CD4-positive, alpha-beta T cell treated with Interleukin-4 for 4 hours (primary cell): ENCODE data around the gene WASL.

Experiments used
- DNase-seq: peaks from one replicate; pipeline ENCODE4 v3.0.0-alpha.2; 2020

The WASL gene

GRCh38 chr7:123687161-123687560 is 61.6 kb downstream of the WASL start:
- no peak for DNase-seq

DNA sequence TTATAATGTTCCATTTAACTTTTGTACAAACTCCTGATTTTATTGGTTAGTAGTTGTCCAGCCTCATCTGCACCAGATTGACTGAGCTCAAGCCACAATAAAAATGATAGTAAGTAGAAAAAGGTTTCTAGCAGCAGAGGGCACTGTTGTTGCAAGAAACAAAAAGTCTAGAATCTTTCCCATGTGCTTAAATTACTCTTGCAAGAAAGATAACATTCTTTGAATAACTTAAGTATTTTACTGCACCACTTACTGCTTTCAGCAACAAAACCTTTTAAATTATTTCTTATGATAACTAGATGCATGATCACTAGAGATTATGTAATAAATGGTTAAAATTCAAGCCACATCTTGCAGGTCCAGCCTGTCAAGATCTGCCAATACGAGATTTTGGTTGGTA is 66.1 kb downstream of the WASL start:
- peak; percentile 48 for DNase-seq

GRCh38 chr7:123681561-123681960 is 67.2 kb downstream of the WASL start:
- DNase-seq = no peak

- no peak for DNase-seq
These were observed 68.2 kb downstream of the WASL start for GRCh38 chr7:123680580-123680979.

GRCh38 chr7:123679614-123680013 is 69.2 kb downstream of the WASL start:
- no peak for DNase-seq

DNA sequence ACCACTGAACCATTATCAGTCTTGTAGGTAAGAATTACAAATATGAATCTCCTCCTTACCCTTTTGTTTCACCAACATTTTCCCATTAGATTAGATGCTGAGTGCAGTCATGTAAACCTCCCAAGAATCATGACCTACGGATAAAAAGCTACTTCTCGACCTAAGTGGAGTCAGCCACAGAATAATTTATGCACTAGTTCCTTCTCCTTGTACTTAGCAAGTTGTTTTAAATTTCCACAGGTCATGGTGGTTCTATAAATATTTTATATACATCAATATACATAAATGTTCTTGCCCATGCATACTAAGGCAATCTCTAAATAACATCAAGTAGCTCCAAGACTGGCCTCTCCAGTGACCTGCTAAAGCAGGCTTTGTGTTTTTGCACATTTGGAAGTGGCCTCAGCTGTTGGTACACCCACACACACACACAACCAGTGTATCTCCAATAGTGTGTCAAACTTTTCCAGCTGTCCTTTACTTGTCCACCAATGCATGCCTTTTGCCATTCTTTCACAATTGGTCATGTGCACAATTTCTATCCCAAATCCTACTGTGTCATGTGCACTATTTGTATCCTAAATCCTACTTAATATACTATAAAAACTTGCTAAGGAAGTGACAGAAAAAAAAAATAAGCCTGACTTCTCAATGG is 71.6 kb downstream of the WASL start:
- DNase-seq = no peak

- no peak for DNase-seq
These were observed 73.7 kb downstream of the WASL start for GRCh38 chr7:123675181-123675473.

DNA sequence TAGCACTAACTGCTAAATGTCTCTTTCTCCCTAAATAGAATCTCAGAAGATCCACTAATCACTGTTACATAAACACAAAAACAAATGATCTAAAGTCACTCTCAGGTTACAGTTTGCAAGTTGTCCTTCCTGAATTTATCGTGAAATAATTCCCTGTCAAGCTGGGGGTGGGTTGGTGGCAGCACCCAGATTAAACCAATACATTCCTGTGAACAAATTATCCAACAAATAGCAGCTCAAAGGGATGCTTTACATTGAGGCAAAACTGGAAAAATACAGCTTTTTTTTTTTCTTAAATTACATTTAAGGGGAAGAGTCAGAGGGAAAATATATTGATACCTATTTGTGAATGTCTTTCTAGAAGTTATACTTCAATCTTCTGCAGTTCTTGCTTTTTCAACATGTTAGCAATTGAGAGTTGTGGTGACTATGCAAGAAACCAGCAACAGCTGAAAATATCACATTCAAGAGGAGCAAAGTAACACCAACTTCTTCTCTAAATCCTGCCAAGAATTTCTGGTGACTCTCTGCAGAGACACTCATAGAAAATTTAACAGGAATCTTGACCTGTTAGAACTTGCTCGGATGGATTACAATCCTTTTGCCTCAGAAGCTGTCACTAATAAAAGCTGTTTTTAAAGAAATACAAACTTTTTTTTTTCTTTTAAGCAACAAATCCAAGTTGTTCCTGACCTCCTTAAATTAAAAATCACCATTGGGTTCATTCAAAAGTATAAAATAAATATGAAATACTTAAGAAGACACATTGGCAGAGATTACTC is 74.2 kb downstream of the WASL start:
- no peak for DNase-seq

GRCh38 chr7:123673752-123674398 is 74.9 kb downstream of the WASL start:
- DNase-seq = no peak

DNA sequence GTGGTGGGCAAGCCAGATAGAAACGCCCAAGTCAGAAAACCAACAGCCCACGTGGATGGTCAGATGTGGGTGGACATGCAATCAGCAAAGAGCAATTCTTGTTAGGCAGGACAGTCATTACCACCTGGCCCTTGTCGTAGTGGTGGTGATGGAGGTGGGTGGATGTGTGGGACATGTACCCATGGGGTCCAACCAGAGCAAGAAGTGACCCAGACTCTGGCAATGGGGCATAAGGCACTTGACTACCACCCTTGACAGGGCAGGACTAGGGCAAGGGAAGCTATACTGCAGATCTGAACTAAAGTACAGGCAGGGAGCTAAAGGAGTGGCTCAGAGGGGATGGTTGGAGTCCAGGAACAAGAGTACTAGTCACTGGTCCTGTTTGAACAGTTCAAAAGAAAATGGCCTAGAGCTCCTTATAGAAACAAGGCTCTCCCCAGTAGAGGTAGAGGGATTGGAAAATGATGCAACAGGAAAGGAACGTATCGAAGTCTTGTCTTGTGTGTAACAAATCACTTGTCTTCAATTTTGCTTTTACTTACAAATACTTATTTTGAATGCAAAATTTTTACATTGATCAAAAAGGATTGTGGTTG is 75.6 kb downstream of the WASL start:
- DNase-seq = no peak

- no peak for DNase-seq
These were observed 79.3 kb downstream of the WASL start for GRCh38 chr7:123669485-123669884.

GRCh38 chr7:123666492-123666891 is 82.3 kb downstream of the WASL start:
- no peak for DNase-seq

- no peak for DNase-seq
These were observed 82.9 kb downstream of the WASL start for GRCh38 chr7:123665896-123666295.

- no peak for DNase-seq
These were observed 83.6 kb downstream of the WASL start for GRCh38 chr7:123665157-123665556.

DNA sequence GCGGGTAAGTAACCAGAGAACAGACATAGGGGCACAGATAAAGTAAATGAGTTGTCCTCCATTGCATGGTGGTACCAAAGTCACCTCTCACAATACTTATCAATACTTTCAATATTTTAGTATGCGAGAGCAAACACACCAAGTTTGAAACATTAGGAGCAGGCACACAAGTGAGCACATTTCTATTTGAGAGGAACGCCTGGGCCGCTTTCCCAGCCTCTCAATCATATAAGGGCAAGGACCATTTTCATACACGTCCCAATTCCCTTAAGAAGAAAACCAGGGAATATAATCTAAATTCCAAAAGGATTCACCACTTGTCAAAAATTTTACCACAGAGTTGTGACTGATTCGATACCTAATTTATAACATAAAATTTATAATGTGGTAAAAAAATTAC is 85.6 kb downstream of the WASL start:
- DNase-seq = no peak

GRCh38 chr7:123662755-123663154 is 86.0 kb downstream of the WASL start:
- no peak for DNase-seq

- DNase-seq = no peak
These were observed 86.5 kb downstream of the WASL start for GRCh38 chr7:123662293-123662692.

- DNase-seq = no peak
These were observed 87.0 kb downstream of the WASL start for GRCh38 chr7:123661765-123662164.

GRCh38 chr7:123660514-123661354 is 88.1 kb downstream of the WASL start:
- DNase-seq = no peak

DNA sequence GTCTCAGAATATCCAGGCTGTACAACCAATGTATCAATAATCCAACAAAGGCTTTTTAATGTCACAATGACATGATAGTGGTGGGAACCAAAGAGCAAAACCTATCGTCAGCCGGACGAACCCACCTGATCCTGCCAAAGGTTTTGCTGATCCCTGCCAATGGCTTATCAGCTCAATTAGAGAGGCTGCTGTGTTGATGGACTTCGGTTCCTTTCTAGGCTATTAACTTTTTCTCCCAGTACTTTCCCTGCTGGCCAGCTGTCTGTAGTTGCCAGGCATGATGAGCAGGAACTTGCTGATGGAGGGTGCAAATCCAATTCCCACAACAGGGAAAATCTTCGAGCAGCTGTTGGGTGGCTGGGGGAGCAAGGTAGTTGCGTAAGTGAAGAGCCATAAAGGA is 90.8 kb downstream of the WASL start:
- DNase-seq = no peak

DNA sequence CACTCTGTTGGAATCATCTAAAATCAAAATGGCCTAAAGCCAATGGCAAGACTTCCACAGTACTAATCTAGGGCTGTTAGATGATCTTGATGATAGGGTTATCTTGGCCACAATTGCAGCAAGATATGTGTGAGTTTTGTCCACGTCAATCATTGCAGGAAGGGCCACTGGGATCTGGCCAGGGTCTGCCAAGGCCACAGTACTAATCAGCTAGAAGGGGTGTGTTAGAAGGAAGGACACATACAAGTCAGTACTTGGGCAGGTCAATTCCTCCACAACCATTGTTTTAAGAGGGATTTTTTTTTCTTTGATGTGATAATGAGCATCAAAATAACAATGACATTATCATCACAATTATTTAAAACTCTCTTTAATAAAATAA is 91.5 kb downstream of the WASL start:
- no peak for DNase-seq

DNA sequence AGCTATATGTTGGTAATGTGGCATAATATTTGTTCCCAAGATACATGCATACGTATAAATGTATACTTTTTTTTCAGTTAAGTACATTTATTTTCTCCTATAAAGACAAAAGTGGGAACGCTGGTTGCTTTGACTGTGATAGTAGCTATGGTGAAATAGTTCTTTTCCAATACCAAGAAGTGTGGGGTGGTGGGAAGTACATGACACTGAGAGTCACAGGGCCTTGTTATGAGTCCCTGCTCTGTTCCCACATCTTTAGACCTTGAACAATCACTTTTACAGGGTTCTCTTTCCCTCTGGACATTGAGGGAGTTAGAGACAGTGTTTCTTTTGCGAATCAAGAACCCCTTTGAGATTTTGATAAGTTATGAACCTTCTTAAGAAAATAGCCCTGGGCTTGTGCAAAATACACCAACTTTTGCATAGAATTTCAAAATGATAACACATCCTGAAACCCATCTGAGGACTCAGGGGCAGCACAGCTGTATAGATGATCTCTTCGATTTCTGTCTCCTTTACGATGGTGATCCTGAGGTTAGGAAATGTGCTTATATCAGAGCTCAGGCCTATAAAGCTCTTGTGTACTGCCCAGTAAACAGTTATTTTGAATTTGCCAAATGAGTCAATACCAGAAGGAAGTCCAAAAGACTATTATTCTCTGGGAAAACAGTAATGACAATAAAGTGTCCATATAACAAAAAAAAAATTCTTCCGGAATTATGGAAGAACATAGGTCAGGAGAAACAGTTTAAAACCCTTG is 92.1 kb downstream of the WASL start:
- DNase-seq = no peak
